Measurements from ENCODE around the gene MELK.

The MELK gene

GRCh38 chr9:36584620-36585460, 12.1 kb downstream of the MELK start:
- no peak for DNase-seq

GRCh38 chr9:36590231-36590630, 17.5 kb downstream of the MELK start:
- no peak for DNase-seq

GRCh38 chr9:36592801-36593583, 20.3 kb downstream of the MELK start:
- DNase-seq: no peak

GRCh38 chr9:36594213-36594612, 21.5 kb downstream of the MELK start:
- DNase-seq: no peak

GRCh38 chr9:36597412-36598178, 24.9 kb downstream of the MELK start:
- no peak for DNase-seq

- no peak for DNase-seq
Observed at GRCh38 chr9:36598273-36598672, 25.6 kb downstream of the MELK start.

GRCh38 chr9:36603006-36603405, 30.3 kb downstream of the MELK start:
- no peak for DNase-seq

GRCh38 chr9:36609306-36609705, 36.6 kb downstream of the MELK start:
- no peak for DNase-seq

- no peak for DNase-seq
Observed at GRCh38 chr9:36622121-36622520, 49.4 kb downstream of the MELK start.

- no peak for DNase-seq
Observed at GRCh38 chr9:36623280-36623679, 50.6 kb downstream of the MELK start.

GRCh38 chr9:36625006-36625615, 52.4 kb downstream of the MELK start:
- DNase-seq: no peak

- DNase-seq: no peak
Observed at GRCh38 chr9:36632892-36633291, 60.2 kb downstream of the MELK start.

GRCh38 chr9:36637491-36638270, 65.0 kb downstream of the MELK start:
- no peak for DNase-seq

- no peak for DNase-seq
Observed at GRCh38 chr9:36640771-36641381, 68.2 kb downstream of the MELK start.

- no peak for DNase-seq
Observed at GRCh38 chr9:36642817-36643216, 70.1 kb downstream of the MELK start.

- no peak for DNase-seq
Observed at GRCh38 chr9:36656842-36657241, 84.1 kb downstream of the MELK start.

- DNase-seq: no peak
Observed at GRCh38 chr9:36659500-36659899, 86.8 kb downstream of the MELK start.

GRCh38 chr9:36664806-36665205, 92.1 kb downstream of the MELK start:
- no peak for DNase-seq

GRCh38 chr9:36665387-36665786, 92.7 kb downstream of the MELK start:
- DNase-seq: no peak

GRCh38 chr9:36665921-36666431, 93.3 kb downstream of the MELK start:
- DNase-seq: no peak

GRCh38 chr9:36671561-36671960, 98.9 kb downstream of the MELK start:
- DNase-seq: no peak
